Renal cortical epithelial cell (primary cell): ENCODE results near the gene ATP2B3. TPM values are rescaled to one million over a fixed set of nuclear protein-coding genes. Genes with fewer than 3 reads are reported as not detected.

Experiments
- total RNA-seq: library from RNA; depleted of rRNA; stranded (reverse); fragments of >200 nt; gene quantifications from 2 replicates; pipeline ENCODE4 v1.2.3, GENCODE V29; 2014

The ATP2B3 gene
- total RNA-seq, 1 donor from 2014 or later = 0.05 TPM

Other genes starting within 250 kb of the ATP2B3 start
- not detected in 2 replicates for gene PNMA6F, start 195.9 kb upstream of the ATP2B3 start, total RNA-seq
- 4.3 and 9.5 TPM in 2 replicates for gene ZNF275, start 183.5 kb upstream of the ATP2B3 start, total RNA-seq
- gene PNMA6E, start 116.3 kb upstream of the ATP2B3 start, total RNA-seq = 0.05 TPM in 1 of 2 replicates, not detected in the other
- gene ZFP92, start 106.2 kb upstream of the ATP2B3 start, total RNA-seq = 0.35 and 4.6 TPM in 2 replicates
- gene TREX2, start 71.6 kb upstream of the ATP2B3 start, total RNA-seq = 0.50 TPM in 1 of 2 replicates, not detected in the other
- gene HAUS7, start 47.1 kb upstream of the ATP2B3 start, total RNA-seq = 6.5 and 14.4 TPM in 2 replicates
- gene BGN, start 22.7 kb upstream of the ATP2B3 start, total RNA-seq = 0.17 and 6.0 TPM in 2 replicates
- gene CCNQ, start 81.5 kb downstream of the ATP2B3 start, total RNA-seq = 13.9 and 42.2 TPM in 2 replicates
- 1.1 TPM in 1 of 2 replicates, not detected in the other for gene DUSP9, start 129.6 kb downstream of the ATP2B3 start, total RNA-seq
- 0.75 TPM in 1 of 2 replicates, not detected in the other for gene PNCK, start 156.2 kb downstream of the ATP2B3 start, total RNA-seq
- gene SLC6A8, start 170.3 kb downstream of the ATP2B3 start, total RNA-seq = 9.2 and 80.4 TPM in 2 replicates
- gene BCAP31, start 206.7 kb downstream of the ATP2B3 start, total RNA-seq = 233 and 273 TPM in 2 replicates
- gene ABCD1, start 207.2 kb downstream of the ATP2B3 start, total RNA-seq = 10.6 and 22.3 TPM in 2 replicates
- 2.6 and 10.3 TPM in 2 replicates for gene PLXNB3, start 246.6 kb downstream of the ATP2B3 start, total RNA-seq